Measurements from ENCODE around the gene EXOC6. TPM values are rescaled to one million over a fixed set of nuclear protein-coding genes. Genes with fewer than 3 reads are reported as not detected.

EXOC6 gene
- total RNA-seq, 6 experiments from 2014 or later, result 5.5 to 15.6 (median 9.9) TPM

- H3K27ac ChIP-seq, result no peak overlapping the region
- H3K9me3 ChIP-seq, result no peaks in the 10 kb centered on the region
- no peak overlapping the region for H3K4me3 ChIP-seq
- H3K27me3 ChIP-seq, result no peaks in the 10 kb centered on the region
- no peaks in the 10 kb centered on the region for H3K36me3 ChIP-seq
- no peak for ATAC-seq
- WGBS (ENCODE audit: insufficient coverage, low coverage, low lambda C conversion rate, missing lambda C conversion rate), result 96% methylated on average over 2 of the region's 3 CpGs
- no peaks in the 10 kb centered on the region for H3K4me1 ChIP-seq
- intact Hi-C loops (cut with DNase I), result no loop called here
- DNase-seq, result no peak
- no peak for TF ChIP-seq POLR2A (IDR thresholded peaks at IDR 0.05)
- TF ChIP-seq, protein P1, sequence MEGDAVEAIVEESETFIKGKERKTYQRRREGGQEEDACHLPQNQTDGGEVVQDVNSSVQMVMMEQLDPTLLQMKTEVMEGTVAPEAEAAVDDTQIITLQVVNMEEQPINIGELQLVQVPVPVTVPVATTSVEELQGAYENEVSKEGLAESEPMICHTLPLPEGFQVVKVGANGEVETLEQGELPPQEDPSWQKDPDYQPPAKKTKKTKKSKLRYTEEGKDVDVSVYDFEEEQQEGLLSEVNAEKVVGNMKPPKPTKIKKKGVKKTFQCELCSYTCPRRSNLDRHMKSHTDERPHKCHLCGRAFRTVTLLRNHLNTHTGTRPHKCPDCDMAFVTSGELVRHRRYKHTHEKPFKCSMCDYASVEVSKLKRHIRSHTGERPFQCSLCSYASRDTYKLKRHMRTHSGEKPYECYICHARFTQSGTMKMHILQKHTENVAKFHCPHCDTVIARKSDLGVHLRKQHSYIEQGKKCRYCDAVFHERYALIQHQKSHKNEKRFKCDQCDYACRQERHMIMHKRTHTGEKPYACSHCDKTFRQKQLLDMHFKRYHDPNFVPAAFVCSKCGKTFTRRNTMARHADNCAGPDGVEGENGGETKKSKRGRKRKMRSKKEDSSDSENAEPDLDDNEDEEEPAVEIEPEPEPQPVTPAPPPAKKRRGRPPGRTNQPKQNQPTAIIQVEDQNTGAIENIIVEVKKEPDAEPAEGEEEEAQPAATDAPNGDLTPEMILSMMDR (IDR thresholded peaks at IDR 0.05), result no peak
Observed at GRCh38 chr10:92918603-92919002, 70.3 kb downstream of the EXOC6 start.

DNA sequence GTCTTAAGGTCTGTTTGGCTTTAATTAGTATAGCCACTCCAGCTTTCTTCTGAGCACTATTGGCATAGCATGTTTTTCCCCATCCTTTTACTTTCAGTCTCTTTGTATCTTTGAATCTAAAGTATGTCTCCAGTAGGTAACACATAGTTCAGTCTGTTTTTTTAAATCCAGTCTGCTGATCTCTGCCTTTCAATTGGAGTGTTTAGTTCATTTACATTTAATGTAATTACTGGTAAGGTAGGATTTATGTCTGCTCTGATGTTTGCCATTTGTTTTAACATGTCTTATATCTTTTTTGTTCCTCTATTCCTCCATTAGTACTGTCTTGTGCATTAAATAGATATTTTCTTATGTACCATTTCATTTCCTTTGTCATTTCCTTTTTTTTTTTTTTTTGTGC, 72.5 kb downstream of the EXOC6 start:
- TF ChIP-seq POLR2A (IDR thresholded peaks at IDR 0.05), result no peak
- TF ChIP-seq, protein P1 (IDR thresholded peaks at IDR 0.05), result no peak
- Histone ChIP-seq H3K36me3 (no peaks in the 10 kb centered on the region), H3K4me3 (no peak overlapping the region), H3K9me3 (no peaks in the 10 kb centered on the region), H3K27ac (no peak overlapping the region), H3K27me3 (no peaks in the 10 kb centered on the region), H3K4me1 (no peaks in the 10 kb centered on the region)
- ATAC-seq (no peak), DNase-seq (no peak)
- intact Hi-C loops (cut with DNase I), result no loop called here

DNA sequence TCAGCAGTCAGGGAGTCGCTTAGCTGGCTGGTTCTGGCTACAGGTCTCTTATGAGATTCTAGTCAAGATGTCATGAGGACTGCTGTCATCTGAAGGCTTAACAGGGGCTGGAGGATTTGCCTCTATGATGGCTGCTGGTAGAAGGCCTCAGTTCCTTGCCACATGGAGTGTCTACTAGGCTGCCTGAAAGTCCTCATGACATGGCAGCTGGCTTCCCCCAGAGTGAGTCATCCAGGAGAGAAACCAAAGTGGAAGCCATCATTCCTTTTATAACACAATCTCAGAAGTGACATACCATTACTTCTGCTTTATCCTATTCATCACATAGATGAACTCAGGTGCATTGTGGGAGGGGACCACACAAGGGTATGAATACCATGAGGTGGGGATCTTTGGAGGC, 75.1 kb downstream of the EXOC6 start:
- no peaks in the 10 kb centered on the region for H3K4me1 ChIP-seq
- intact Hi-C loops (cut with DNase I), result no loop called here
- no peaks in the 10 kb centered on the region for H3K9me3 ChIP-seq
- DNase-seq, result no peak
- no peak overlapping the region for H3K4me3 ChIP-seq
- ATAC-seq, result no peak
- 86% methylated on average over 1 of the region's 1 CpG for WGBS (ENCODE audit: insufficient coverage, low coverage, low lambda C conversion rate, missing lambda C conversion rate)
- H3K27me3 ChIP-seq, result no peaks in the 10 kb centered on the region
- TF ChIP-seq POLR2A (IDR thresholded peaks at IDR 0.05), result no peak
- TF ChIP-seq, protein P1 (IDR thresholded peaks at IDR 0.05), result no peak
- H3K36me3 ChIP-seq, result no peaks in the 10 kb centered on the region
- no peak overlapping the region for H3K27ac ChIP-seq

GRCh38 chr10:92929896-92930295, 81.6 kb downstream of the EXOC6 start:
- no peaks in the 10 kb centered on the region for H3K4me1 ChIP-seq
- intact Hi-C loops (cut with DNase I), result no loop called here
- no peaks in the 10 kb centered on the region for H3K9me3 ChIP-seq
- no peak overlapping the region for H3K4me3 ChIP-seq
- DNase-seq, result no peak
- 97% methylated on average over 5 of the region's 5 CpGs for WGBS (ENCODE audit: insufficient coverage, low coverage, low lambda C conversion rate, missing lambda C conversion rate)
- no peak for TF ChIP-seq POLR2A (IDR thresholded peaks at IDR 0.05)
- TF ChIP-seq, protein P1 (IDR thresholded peaks at IDR 0.05), result no peak
- no peaks in the 10 kb centered on the region for H3K27me3 ChIP-seq
- ATAC-seq, result no peak
- no peaks in the 10 kb centered on the region for H3K36me3 ChIP-seq
- no peak overlapping the region for H3K27ac ChIP-seq

- H3K36me3 ChIP-seq, result no peaks in the 10 kb centered on the region
- H3K9me3 ChIP-seq, result no peaks in the 10 kb centered on the region
- ATAC-seq (no peak), DNase-seq (no peak)
- TF ChIP-seq POLR2A (IDR thresholded peaks at IDR 0.05), result no peak
- TF ChIP-seq, protein P1 (IDR thresholded peaks at IDR 0.05), result no peak
- H3K27me3 ChIP-seq, result no peaks in the 10 kb centered on the region
- no peaks in the 10 kb centered on the region for H3K4me1 ChIP-seq
- H3K4me3 ChIP-seq, result no peak overlapping the region
- intact Hi-C loops (cut with DNase I), result no loop called here
- WGBS (ENCODE audit: insufficient coverage, low coverage, low lambda C conversion rate, missing lambda C conversion rate), result 7% methylated on average over 1 of the region's 1 CpG
- H3K27ac ChIP-seq, result no peak overlapping the region
Observed at GRCh38 chr10:92931597-92931996, 83.3 kb downstream of the EXOC6 start.
